ENCODE measurements around the gene CTNNBL1.

Gene CTNNBL1

DNA sequence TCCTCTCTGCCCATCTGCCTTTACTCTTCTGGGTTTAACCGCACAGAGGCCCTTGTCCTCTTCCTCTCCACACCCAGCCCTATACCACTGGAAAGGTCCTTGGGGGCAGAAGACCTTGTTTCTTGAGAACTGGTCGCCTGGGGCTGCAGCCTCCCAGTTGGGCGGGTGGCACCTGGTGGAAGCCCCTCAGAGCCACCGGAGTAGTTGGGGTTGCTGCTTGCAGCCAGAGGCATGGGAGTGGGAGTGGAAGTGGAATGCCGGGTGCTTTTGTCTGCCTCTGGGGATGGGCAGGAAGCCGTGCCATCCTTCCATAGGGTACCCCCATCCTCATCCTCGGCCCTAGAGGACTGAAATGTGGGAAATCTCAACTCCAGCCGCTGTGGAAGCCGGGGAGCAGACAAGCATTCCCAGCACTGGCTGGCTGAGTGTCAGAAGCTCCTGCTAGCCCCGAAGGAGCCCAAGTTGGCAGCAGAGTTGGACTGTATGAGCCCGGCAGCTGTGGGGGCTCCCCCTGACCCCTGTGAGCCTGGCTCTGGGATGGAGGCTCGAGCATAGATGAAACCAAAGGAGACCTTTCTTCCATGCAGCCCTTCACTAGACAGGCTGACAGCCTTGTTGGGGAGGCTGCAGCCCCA lies 210.3 kb downstream of the CTNNBL1 start:
- no peak for DNase-seq

GRCh38 chr20:37904845-37905373 lies 211.1 kb downstream of the CTNNBL1 start:
- DNase-seq: no peak

DNA sequence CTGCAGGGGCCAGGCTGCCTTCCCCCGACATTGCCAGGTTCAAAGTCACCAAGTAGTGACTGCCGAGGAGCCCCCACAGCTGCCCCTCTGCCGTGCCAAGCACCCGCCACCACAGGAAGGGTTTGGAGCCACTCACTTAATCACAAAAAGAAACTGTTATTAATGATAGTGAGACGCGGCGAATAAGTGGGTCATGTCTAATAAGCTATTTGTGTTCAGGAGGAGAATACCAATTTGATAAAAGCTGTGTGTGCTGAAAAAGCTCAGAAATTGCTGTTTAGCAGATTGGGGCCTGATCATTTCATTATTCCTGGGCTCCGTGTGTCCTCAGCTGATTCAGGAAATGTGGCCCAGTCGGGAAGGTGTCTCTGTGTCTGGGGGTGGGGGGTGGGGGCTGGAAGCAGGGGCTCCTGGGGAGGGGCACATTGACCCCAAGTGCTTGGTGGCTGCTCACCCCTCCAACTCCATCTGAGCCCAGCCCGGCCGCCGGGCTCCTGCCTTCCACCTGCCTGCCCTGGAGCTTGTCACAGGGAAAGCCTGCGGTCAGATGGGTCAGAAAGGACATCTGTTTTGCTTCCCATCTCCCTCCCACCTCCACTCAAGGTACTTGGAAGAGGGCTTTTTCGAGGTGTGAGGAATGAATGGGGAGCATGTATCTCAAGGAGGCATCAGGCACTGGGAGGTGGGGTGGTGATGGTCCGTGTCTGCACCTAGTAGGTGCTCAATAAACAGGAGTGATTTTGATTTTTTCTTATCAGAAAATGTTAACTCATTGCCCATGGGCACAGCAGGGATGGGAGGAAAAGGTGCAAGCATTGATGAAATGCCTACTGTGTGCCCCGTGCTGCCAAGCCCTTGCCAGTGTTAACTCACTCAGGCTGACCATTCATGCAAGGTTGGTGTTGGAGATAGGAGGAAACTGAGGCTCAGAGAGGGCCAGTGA lies 212.1 kb downstream of the CTNNBL1 start:
- DNase-seq: no peak

GRCh38 chr20:37907330-37907676 lies 213.5 kb downstream of the CTNNBL1 start:
- DNase-seq: no peak

- no peak for DNase-seq
Observed at GRCh38 chr20:37907677-37908401, 214.0 kb downstream of the CTNNBL1 start.

DNA sequence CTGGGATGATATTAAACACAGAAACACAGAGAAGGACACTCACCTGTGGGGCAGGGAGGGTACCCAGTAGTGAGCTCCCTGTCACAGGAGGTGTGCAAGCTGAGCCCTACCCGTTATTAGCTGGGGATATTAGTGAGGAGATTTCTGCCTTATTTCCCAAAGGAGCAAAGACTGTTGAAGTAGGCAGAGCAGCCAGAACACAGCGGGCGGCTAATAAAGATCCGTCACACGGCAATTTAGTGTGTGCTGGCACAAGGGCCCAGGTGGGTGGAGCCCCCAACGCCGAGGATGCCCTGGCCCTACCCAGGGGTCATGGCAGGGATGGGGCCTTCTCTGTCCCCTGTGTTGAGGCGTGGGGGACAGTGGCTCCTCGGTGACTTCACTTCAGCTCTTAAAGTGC lies 217.4 kb downstream of the CTNNBL1 start:
- DNase-seq: no peak

GRCh38 chr20:37911838-37912281 lies 218.0 kb downstream of the CTNNBL1 start:
- no peak for DNase-seq

GRCh38 chr20:37912874-37913273 lies 219.0 kb downstream of the CTNNBL1 start:
- no peak for DNase-seq

DNA sequence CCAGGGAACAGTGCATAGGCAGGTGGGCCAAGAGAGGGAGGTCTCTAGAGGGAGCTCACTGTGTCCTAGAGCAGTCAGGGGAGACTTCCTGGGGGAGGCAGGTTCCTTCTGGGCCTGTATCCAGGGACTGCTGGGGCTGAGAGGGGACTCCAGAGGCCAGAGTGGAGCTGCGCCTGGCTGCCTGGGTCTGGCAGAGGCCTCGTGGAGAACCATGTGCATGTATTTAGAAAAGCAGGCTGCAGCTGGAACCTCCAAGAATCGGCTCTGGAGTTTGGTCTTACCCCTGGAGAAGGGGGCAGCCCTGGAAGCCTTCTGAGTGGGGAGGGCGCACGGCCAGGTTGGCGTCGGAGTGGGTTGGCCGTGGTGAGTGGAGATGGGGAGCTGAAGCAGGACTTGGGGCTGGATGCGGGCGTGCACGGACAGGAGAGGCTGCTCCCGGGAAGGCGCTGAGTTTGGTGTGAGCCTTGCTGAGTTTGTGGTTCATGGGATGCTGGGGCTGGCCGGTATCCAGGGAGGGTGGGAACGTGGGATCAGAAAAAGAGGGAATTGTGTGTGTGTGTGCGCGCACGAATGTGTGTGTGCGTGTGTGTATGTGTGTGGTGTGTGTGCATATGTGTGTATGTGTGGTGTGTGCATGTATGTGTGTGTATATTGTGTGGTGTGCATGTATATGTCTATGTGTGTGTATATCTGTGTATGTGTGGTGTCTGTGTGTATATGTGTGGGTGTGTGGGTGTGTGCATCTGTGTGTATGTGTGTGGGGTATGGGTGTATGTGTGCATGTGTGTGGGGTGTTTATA lies 219.9 kb downstream of the CTNNBL1 start:
- no peak for DNase-seq

GRCh38 chr20:37914367-37914671 lies 220.5 kb downstream of the CTNNBL1 start:
- DNase-seq: no peak

- peak; percentile 28 to 39 for DNase-seq
Observed at GRCh38 chr20:37914672-37915433, 221.0 kb downstream of the CTNNBL1 start.

DNA sequence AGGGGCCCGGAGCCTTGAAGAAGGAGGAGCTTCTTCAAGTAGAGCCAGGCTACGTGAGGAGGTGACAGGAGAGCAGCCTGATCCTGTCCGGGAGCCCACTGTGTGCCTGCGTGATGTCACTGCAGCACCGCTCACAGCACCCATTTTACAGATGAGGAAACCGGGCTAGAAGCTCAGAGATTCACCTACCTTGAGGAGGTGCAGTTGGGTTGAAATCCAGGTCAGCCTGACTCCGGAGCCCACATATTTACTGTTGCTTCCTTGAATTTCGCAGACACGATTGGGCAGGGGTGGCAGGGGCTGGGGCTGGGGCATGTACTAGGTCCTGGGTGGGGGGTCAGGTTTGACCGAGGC lies 221.6 kb downstream of the CTNNBL1 start:
- DNase-seq: peak in 1 of 2 experiments; percentile 22

DNA sequence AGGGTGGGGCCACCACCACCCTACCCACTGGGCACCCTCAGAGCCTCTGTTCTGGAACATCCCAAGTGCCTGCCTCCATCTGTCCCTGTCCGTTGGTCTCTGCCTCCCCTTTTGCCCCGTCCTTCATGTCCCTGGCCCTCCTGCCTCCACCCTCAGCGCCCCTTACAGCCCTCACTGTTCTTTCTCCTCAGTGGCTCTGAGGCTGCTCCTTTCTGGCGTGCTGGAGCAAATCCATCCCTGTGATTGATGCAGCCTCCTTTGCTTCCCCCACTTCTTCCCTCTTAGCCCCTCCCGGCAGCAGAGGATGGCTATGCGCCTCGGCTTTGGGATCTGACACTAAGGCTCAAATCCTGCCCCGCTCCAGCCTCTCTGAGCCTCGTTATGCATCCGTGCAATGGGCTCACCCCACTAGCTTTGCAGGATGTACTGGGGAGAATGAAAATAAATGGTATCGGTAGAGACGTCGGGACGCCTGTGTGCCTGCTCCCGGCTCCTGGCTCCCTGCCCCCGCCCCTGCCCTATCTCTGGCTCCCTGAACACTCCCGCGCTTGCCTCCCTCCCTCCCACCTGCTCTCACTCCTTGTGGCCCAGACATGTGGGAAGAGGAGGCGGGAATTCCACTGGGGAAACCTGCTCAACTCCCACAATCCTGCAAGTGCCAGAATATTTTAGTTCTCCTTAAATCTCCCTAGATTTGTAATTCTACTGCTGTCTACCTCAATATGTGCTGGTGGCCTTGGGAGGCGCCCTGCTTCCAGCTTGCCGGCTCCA lies 222.2 kb downstream of the CTNNBL1 start:
- no peak for DNase-seq

DNA sequence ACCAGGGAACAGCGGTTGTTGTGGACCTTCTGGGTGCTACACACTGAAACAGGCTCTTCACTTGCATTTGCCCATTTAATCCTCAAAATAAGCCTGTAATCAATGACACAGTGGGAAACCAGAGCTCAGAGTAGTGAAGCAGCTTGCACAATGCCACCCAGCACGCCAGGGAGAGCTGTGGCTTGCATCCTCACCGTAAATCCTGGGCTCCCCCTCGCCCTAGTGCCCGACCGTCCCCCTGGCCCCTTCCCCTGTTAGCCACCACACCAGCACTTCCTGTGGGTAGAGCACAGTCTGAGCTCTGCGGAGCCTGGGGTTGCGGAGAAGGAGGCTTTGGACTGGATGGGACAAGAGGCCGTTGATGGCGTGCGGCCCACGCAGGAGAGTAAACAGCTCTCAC lies 223.6 kb downstream of the CTNNBL1 start:
- DNase-seq: no peak

DNA sequence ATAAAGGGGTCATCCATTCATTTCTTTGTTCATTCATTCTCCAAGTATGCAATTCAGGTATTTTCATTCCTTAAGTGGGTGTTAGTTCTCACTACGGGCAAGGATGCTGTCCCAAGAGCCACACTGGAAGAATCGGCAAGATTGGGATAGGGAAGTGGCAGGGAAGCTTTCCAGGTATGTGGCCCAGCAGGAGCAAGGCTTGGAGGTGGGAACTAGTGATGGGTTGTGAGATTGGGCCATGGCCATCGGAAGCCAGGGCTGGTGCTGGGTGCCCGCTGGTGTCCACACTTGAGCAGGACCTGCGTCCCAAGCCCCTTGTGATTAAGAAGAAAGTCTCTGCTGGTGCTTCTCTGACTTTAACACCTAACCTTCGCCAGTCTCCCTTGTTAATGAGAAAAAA lies 224.2 kb downstream of the CTNNBL1 start:
- DNase-seq: no peak

DNA sequence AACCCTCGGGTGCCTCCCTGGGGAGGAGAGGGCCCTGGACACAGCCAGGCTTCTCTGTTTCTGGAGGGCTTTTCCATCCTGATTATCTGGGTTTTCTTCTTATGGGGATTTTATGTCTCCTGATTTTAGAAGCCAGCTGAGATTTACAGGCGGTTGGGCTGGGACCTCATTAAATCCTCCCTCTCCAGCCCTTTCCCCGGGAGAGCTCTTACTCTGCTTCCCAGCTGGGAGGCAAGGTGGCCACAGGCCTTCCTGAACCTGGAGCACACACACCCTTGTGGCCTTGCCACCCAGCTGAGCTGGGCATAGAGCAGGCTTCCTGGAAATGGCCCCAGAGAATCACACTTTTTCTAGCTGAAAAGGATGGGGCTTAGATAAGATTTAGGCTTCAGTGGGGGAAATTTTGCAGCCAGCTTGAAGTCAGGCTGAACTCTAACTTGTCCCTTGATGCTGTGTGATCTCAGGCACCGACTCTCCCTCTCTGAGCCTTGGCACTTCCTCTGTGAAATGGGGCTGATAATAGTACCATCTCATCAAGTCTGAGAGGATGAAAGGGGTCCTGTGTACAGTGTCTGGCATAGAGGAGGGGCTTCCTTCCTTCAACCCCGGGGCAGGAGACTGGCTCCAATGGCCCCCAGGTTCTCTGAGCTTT lies 225.7 kb downstream of the CTNNBL1 start:
- DNase-seq: no peak

DNA sequence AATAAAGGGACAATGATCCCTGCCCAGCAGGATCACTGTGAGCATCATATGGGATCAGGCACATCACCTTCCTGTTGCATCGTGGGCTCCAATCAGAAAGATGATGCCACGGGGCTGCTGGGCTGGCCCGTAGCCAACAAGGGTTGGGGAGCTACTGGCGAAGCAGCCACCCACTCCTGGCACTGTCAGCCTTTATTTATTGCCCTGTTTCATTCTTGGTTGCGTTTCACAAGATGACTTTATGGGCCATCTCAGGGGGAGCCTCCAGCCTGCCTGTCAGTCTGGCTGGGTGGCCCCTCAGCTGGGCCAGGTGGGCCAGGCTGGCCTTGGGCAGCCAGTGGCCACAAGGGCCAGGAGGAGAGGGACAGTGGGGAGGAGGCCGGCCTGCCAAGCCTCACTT lies 226.4 kb downstream of the CTNNBL1 start:
- peak; percentile 31 to 32 for DNase-seq

DNA sequence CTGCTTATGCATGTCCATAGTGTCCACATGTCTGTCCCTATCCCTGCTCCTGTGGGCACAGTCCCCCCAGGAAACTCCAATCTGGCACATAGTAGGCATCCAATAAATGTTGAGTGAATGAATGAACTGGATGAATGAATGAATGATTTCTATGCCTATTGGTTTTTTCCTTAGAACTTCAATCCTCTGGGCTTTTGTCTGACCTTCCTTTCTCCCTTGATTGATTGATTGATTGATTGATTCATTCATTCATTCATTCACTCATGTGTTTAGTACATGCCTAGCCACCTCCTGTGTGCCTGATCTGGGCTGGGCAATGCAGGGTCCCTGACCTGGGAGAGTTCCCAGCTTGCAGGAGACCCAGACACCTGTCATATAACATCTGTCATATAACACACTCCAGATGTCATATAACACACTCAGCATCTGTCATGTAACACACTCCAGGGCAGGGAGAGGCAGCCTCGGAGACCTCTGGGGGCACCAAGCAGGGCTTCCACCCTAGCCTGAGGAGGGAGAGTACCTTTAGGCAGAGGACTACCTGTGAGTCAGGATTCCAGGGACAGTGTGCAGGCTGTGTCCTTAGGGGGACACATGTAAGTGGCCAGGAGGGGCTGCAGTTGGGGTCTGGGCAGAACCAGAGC lies 227.0 kb downstream of the CTNNBL1 start:
- no peak for DNase-seq

DNA sequence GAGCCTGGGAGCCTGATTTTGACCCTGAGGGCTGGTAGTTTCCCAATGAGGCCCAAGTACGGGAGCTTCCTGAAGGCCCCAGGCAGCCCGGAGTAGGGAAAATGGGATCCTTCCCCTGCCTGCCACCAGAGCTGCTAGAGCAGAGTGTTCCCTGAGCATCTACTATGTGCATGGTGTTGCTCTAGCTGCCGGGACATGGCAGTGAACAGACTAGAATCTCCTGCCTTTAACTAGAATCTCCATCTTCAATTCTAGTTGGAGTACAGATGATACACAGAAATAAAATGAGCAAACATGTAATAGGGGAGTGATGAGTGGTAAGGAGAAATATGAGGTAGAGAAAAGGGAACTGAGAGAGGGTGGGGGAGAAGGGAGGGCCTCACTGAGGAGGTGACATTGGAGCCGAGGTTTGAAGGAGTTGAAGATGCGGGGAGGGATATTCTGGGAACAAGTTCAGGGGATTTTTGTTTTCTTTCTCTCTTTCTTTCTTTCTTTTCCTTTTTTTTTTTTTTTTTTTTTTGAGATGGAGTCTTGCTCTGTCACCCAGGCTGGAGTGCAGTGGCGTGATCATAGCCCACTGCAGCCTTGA lies 227.6 kb downstream of the CTNNBL1 start:
- no peak for DNase-seq
